ENCODE measurements around the gene PRDM15. TPM values are rescaled to one million over a fixed set of nuclear protein-coding genes. Genes with fewer than 3 reads are reported as not detected.

The PRDM15 gene
- total RNA-seq, 1 experiment from 2014 or later: 9.8 TPM

DNA sequence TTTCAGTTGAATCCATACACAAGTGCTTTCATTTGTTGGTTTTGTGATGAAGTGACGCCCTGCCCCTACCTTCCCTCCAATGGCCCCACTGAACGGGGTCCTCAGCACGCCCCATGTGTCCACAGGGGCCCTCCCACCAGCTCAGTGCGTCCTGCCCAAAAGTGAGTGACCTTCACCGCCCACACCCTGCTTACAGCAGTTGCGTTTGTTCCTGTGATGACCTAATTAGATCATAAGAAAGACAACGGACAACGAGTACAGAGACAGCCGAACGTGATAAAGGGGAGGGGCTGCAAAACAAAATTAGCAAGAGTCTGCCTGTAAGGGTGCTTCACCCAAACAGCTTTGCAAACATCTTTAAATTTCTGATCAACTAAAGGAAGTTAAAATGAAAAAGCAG, 74.1 kb downstream of the PRDM15 start:
- DNase-seq (ENCODE audit: low read depth, low spot score): no peak
- Histone ChIP-seq H3K27ac (ENCODE audit: low read depth, low read length) (no peak overlapping the region), H3K4me2 (ENCODE audit: low read length) (no peak overlapping the region), H2AFZ (ENCODE audit: low read depth, low read length, poor library complexity, severe bottlenecking) (no peak overlapping the region), H3K27me3 (ENCODE audit: insufficient read depth, low read length) (no peaks in the 10 kb centered on the region), H3K4me1 (ENCODE audit: control insufficient read depth in 1 of 2, insufficient read depth in 2 of 2, low read length in 2 of 2) (no peaks in the 10 kb centered on the region), H3K9me3 (ENCODE audit: control insufficient read depth in 1 of 2, insufficient read depth in 1 of 2, low read depth in 1 of 2, low read length in 2 of 2) (no peaks in the 10 kb centered on the region; a peak in 1 of 4 replicates), H3K9ac (ENCODE audit: low read length) (no peak overlapping the region), H3K9me2 (ENCODE audit: insufficient read depth) (no peaks in the 10 kb centered on the region), H4K20me1 (ENCODE audit: insufficient read depth) (no peaks in the 10 kb centered on the region), H3K36me3 (ENCODE audit: control insufficient read depth in 1 of 2, insufficient read depth in 2 of 2, low read length in 2 of 2) (peaks cover 0 to 18% of the 10 kb centered on the region in 2 experiments; a peak in 2 of 4 replicates), H3K4me3 (replicated peaks in 1 of 2; ENCODE audit: low read depth in 1 of 2, low read length in 2 of 2) (no peak overlapping the region), H3K79me2 (ENCODE audit: insufficient read depth, low read length) (no peaks in the 10 kb centered on the region)
- intact Hi-C loops (cut with micrococcal nuclease): no loop called here
- ATAC-seq: no peak
- ChIA-PET POLR2A (no interaction called here), RAD21 (ENCODE audit: low non-redundant PET in 1 of 2, low total read pairs in 2 of 2, uncharacterized antibody in 2 of 2, unreplicated experiment in 2 of 2) (no interaction called here), CTCF (no interaction called here)
- TF ChIP-seq FOSL1 (IDR thresholded peaks at IDR 0.05; ENCODE audit: low read depth) (no peak), TCF7L2 (IDR thresholded peaks at IDR 0.05; ENCODE audit: borderline replicate concordance, extremely low read depth, insufficient read depth, insufficient read length) (no peak), POLR2AphosphoS5 (IDR thresholded peaks at IDR 0.05; ENCODE audit: low read depth, low read length) (no peak)
- BruUV-seq (replicated peaks): no TSS peak

DNA sequence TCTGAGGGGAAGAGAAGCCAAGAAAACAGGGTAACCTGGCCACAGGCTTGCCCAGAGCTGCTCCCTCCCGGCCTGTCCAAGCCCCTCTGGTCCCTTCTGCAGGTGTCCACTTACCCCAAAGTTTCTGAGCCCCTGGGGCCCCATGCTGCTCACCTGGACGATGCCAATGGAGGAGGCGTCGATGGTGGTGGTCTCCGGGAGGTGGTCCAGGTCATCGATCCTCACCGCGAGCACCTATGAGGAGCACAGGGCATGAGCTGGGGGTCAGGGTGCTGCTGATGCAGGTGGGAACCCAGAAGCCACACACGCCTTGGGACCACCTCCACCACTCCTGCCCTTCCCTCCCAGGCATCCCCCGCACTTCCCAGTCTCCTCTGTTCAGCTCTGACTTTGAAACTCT, 74.8 kb downstream of the PRDM15 start:
- CTCF ChIA-PET: no interaction called here
- ATAC-seq: no peak

More for the DNA sequence above, 74.8 kb downstream of the PRDM15 start:
- H3K9me2 ChIP-seq (ENCODE audit: insufficient read depth): no peaks in the 10 kb centered on the region
- no peak for DNase-seq (ENCODE audit: low read depth, low spot score)
- H3K9me3 ChIP-seq (ENCODE audit: control insufficient read depth in 1 of 2, insufficient read depth in 1 of 2, low read depth in 1 of 2, low read length in 2 of 2): no peaks in the 10 kb centered on the region; a peak in 1 of 4 replicates
- peaks cover 0 to 18% of the 10 kb centered on the region in 2 experiments; a peak in 2 of 4 replicates for H3K36me3 ChIP-seq (ENCODE audit: control insufficient read depth in 1 of 2, insufficient read depth in 2 of 2, low read length in 2 of 2)
- no peak overlapping the region for H3K9ac ChIP-seq (ENCODE audit: low read length)
- H3K79me2 ChIP-seq (ENCODE audit: insufficient read depth, low read length): no peaks in the 10 kb centered on the region
- BruUV-seq (replicated peaks): no TSS peak
- no peak overlapping the region for H3K27ac ChIP-seq (ENCODE audit: low read depth, low read length)
- no peak overlapping the region for H2AFZ ChIP-seq (ENCODE audit: low read depth, low read length, poor library complexity, severe bottlenecking)
- POLR2A ChIA-PET: no interaction called here
- H3K4me3 ChIP-seq (replicated peaks in 1 of 2; ENCODE audit: low read depth in 1 of 2, low read length in 2 of 2): no peak overlapping the region
- H3K4me2 ChIP-seq (ENCODE audit: low read length): no peak overlapping the region
- H4K20me1 ChIP-seq (ENCODE audit: insufficient read depth): no peaks in the 10 kb centered on the region
- intact Hi-C loops (cut with micrococcal nuclease): no loop called here
- no peaks in the 10 kb centered on the region for H3K4me1 ChIP-seq (ENCODE audit: control insufficient read depth in 1 of 2, insufficient read depth in 2 of 2, low read length in 2 of 2)
- H3K27me3 ChIP-seq (ENCODE audit: insufficient read depth, low read length): no peaks in the 10 kb centered on the region
- TF ChIP-seq ZNF274 (IDR thresholded peaks at IDR 0.05; ENCODE audit: low read depth, low read length) (no peak), JUND (IDR thresholded peaks at IDR 0.05) (no peak), ZFX (IDR thresholded peaks at IDR 0.05) (no peak), YY1 (IDR thresholded peaks at IDR 0.05; ENCODE audit: extremely low read depth, insufficient replicate concordance, low read depth, low read length) (no peak), RAD21 (IDR thresholded peaks at IDR 0.05; ENCODE audit: low read depth) (no peak), POLR2AphosphoS5 (IDR thresholded peaks at IDR 0.05; ENCODE audit: low read depth, low read length) (no peak), CBX3 (IDR thresholded peaks at IDR 0.05; ENCODE audit: low read depth) (no peak)
- RAD21 ChIA-PET (ENCODE audit: low non-redundant PET in 1 of 2, low total read pairs in 2 of 2, uncharacterized antibody in 2 of 2, unreplicated experiment in 2 of 2): no interaction called here
